ENCODE data around the gene POTEG.
"Not testable (repeated sequence)": the region's sequence is repeated elsewhere in the genome, so short reads cannot be mapped to it uniquely, and the experiment has no call there.

GRCh38 chr14:19402097-19402496, 32.0 kb downstream of the POTEG start:
- TF ChIP-seq, protein P1, sequence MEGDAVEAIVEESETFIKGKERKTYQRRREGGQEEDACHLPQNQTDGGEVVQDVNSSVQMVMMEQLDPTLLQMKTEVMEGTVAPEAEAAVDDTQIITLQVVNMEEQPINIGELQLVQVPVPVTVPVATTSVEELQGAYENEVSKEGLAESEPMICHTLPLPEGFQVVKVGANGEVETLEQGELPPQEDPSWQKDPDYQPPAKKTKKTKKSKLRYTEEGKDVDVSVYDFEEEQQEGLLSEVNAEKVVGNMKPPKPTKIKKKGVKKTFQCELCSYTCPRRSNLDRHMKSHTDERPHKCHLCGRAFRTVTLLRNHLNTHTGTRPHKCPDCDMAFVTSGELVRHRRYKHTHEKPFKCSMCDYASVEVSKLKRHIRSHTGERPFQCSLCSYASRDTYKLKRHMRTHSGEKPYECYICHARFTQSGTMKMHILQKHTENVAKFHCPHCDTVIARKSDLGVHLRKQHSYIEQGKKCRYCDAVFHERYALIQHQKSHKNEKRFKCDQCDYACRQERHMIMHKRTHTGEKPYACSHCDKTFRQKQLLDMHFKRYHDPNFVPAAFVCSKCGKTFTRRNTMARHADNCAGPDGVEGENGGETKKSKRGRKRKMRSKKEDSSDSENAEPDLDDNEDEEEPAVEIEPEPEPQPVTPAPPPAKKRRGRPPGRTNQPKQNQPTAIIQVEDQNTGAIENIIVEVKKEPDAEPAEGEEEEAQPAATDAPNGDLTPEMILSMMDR (IDR thresholded peaks at IDR 0.05), result not testable (repeated sequence)
- TF ChIP-seq POLR2AphosphoS5 (IDR thresholded peaks at IDR 0.05; ENCODE audit: low read depth, low read length); SIN3A (IDR thresholded peaks at IDR 0.05; ENCODE audit: borderline replicate concordance, insufficient read depth, low read depth, low read length); TCF7L2 (IDR thresholded peaks at IDR 0.05; ENCODE audit: low read depth, low read length): not testable (repeated sequence)
- TF ChIP-seq, protein P2, sequence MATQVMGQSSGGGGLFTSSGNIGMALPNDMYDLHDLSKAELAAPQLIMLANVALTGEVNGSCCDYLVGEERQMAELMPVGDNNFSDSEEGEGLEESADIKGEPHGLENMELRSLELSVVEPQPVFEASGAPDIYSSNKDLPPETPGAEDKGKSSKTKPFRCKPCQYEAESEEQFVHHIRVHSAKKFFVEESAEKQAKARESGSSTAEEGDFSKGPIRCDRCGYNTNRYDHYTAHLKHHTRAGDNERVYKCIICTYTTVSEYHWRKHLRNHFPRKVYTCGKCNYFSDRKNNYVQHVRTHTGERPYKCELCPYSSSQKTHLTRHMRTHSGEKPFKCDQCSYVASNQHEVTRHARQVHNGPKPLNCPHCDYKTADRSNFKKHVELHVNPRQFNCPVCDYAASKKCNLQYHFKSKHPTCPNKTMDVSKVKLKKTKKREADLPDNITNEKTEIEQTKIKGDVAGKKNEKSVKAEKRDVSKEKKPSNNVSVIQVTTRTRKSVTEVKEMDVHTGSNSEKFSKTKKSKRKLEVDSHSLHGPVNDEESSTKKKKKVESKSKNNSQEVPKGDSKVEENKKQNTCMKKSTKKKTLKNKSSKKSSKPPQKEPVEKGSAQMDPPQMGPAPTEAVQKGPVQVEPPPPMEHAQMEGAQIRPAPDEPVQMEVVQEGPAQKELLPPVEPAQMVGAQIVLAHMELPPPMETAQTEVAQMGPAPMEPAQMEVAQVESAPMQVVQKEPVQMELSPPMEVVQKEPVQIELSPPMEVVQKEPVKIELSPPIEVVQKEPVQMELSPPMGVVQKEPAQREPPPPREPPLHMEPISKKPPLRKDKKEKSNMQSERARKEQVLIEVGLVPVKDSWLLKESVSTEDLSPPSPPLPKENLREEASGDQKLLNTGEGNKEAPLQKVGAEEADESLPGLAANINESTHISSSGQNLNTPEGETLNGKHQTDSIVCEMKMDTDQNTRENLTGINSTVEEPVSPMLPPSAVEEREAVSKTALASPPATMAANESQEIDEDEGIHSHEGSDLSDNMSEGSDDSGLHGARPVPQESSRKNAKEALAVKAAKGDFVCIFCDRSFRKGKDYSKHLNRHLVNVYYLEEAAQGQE (IDR thresholded peaks at IDR 0.05; ENCODE audit: insufficient read depth in 1 of 2, low read depth in 2 of 2, low read length in 1 of 2), result not testable (repeated sequence)
